Fibroblast of mammary gland (primary cell): ENCODE data around the gene EXOSC3.
A peak's percentile ranks its signal among the peaks of the same experiment; 100 is the strongest.
"Not testable (repeated sequence)": the region's sequence is repeated elsewhere in the genome, so short reads cannot be mapped to it uniquely, and the experiment has no call there.

ENCODE experiments used
- DNase-seq: peaks from one replicate; pipeline ENCODE4 v3.0.0-alpha.2; 2010; ENCODE audit warnings: low read depth
- H3K4me3 ChIP-seq: 2 replicates; pipeline ENCODE4 v1.5.1; 2011; ENCODE audit warnings: low read depth, mild to moderate bottlenecking, low read length, moderate library complexity; ENCODE audit not compliant: control insufficient read depth
- CTCF ChIP-seq: conservative IDR thresholded peaks from 2 replicates; pipeline ENCODE4 v1.5.1; 2011; ENCODE audit warnings: low read depth, low read length, inconsistent platforms; ENCODE audit not compliant: control insufficient read depth, insufficient read depth

The EXOSC3 gene

GRCh38 chr9:37776328-37776727 lies 8.5 kb downstream of the EXOSC3 start:
- DNase-seq: peak; percentile 59
- H3K4me3 ChIP-seq: no peak overlapping the region
- TF ChIP-seq CTCF: no peak

GRCh38 chr9:37775216-37775919 lies 9.5 kb downstream of the EXOSC3 start:
- H3K4me3 ChIP-seq: no peak overlapping the region
- DNase-seq: peak; percentile 33
- no peak for TF ChIP-seq CTCF

GRCh38 chr9:37769995-37770394 lies 14.9 kb downstream of the EXOSC3 start:
- no peak overlapping the region for H3K4me3 ChIP-seq
- DNase-seq: no peak
- TF ChIP-seq CTCF: no peak

GRCh38 chr9:37769306-37769705 lies 15.6 kb downstream of the EXOSC3 start:
- no peak for DNase-seq
- TF ChIP-seq CTCF: no peak
- no peak overlapping the region for H3K4me3 ChIP-seq

- DNase-seq, H3K4me3 ChIP-seq: not testable (repeated sequence)
Observed at GRCh38 chr9:37765263-37765662, 19.6 kb downstream of the EXOSC3 start.

- DNase-seq: peak; percentile 61
- no peak for TF ChIP-seq CTCF
- no peak overlapping the region for H3K4me3 ChIP-seq
Observed at GRCh38 chr9:37761511-37761910, 23.4 kb downstream of the EXOSC3 start.

- TF ChIP-seq CTCF: no peak
- no peak overlapping the region for H3K4me3 ChIP-seq
- peak; percentile 85 for DNase-seq
Observed at GRCh38 chr9:37760416-37761161, 24.3 kb downstream of the EXOSC3 start.
